Naive B cell (primary cell): ENCODE data around the gene SDCBP2. TPM values are rescaled to one million over a fixed set of nuclear protein-coding genes. Genes with fewer than 3 reads are reported as not detected.
A peak's percentile ranks its signal among the peaks of the same experiment; 100 is the strongest.

Source experiments
- ATAC-seq, 2 donors: fragments of 150-1000 bp; cut with Tn5 transposase; 2 replicates each; pipeline ENCODE4 v1.10.0; 2021; ENCODE audit warnings: low read depth in 2 of 2, mild to moderate bottlenecking in 2 of 2, moderate library complexity in 2 of 2
- DNase-seq: peaks from one replicate; pipeline ENCODE4 v3.0.0; 2022
- H3K27ac Mint-ChIP-seq, 6 donors: one replicate each; pipeline ENCODE4 v1.8.0; 2020 to 2022; ENCODE audit warnings: mild to moderate bottlenecking in 6 of 6, mixed read lengths in 6 of 6, moderate library complexity in 5 of 6, inconsistent platforms in 2 of 6
- H3K27me3 Mint-ChIP-seq, 3 donors: one replicate each; pipeline ENCODE4 v1.8.0; 2021 to 2022; ENCODE audit warnings: mixed read lengths in 3 of 3, mild to moderate bottlenecking in 1 of 3
- H3K36me3 Mint-ChIP-seq, 2 donors: one replicate each; pipeline ENCODE4 v1.8.0; 2020 to 2022; ENCODE audit warnings: mixed read lengths in 2 of 2, inconsistent platforms in 1 of 2, mild to moderate bottlenecking in 1 of 2
- H3K4me1 Mint-ChIP-seq, 3 donors: one replicate each; pipeline ENCODE4 v1.8.0; 2020 to 2022; ENCODE audit warnings: mixed read lengths in 3 of 3, inconsistent platforms in 1 of 3, mild to moderate bottlenecking in 1 of 3, moderate library complexity in 1 of 3
- H3K4me3 Mint-ChIP-seq, 8 donors: one replicate each; pipeline ENCODE4 v1.8.0; 2020 to 2022; ENCODE audit warnings: mild to moderate bottlenecking in 8 of 8, mixed read lengths in 8 of 8, moderate library complexity in 8 of 8, inconsistent platforms in 2 of 8
- H3K9me3 Mint-ChIP-seq, 7 donors: one replicate each; pipeline ENCODE4 v1.8.0; 2020 to 2022; ENCODE audit warnings: mixed read lengths in 7 of 7, mild to moderate bottlenecking in 5 of 7, inconsistent platforms in 2 of 7, moderate library complexity in 1 of 7
- polyA plus RNA-seq, 6 donors: library from polyadenylated mRNA; unstranded; fragments of 300-500 nt; fragmentation: Illumina TruSeq; gene quantifications; one replicate each; pipeline ENCODE4 v1.2.3, GENCODE V29; 2021; ENCODE audit warnings: low read depth in 6 of 6

The SDCBP2 gene
- polyA plus RNA-seq, result 1 to 10 TPM in 2 of 6 donors, under 1 TPM in 3, not detected in 1; 0.60 to 1.4 (median 0.96) TPM

DNA sequence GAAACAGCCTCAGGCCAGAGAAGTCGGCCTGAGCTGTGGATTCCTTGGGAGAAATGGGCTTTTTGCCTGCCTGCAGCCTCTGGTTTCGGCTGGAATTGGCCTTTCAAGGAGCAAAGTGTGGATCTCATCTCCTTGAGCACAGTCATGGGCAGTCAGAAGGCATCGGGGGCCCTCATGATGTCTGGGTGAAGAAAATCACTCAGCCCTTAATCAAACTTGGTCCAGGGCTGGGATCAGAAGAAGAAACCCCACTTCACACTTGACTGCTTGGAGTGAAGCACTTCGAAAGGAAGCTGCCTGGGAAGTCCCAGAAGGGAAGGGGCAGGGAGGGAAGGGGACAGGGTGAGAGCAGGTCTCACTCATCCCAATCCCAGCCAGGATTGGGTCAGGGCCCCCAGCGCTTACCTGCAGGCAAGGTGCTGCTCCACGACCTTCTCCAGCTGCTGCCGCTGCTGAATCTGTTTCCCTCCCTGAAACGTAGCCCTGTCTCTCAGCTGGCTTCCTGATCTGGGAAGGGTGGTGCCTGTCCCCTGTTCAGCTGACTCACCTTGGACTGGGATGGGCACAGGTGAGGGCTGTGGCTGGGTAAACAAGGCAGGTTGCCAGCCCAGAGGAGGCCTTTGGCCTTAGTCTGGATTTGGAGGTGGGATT lies at the start of gene SDCBP2:
Gene SDCBP2, minus strand, starts transcription at position 460 of the 651 bp plus-strand sequence. CDS start 8,723 bp downstream, outside the sequence.
- Mint-ChIP-seq H3K36me3 (no peaks in the 10 kb centered on the region), H3K9me3 (no peaks in the 10 kb centered on the region), H3K4me1 (peaks cover 32 to 54% (median 33%) of the 10 kb centered on the region in 3 donors), H3K27me3 (no peaks in the 10 kb centered on the region), H3K4me3 (peak within 1 kb of the TSS in 4 of 8 donors; percentile 18 to 72 (median 45)), H3K27ac (peak within 1 kb of the TSS in 5 of 6 donors; percentile 78 to 96 (median 88))
- DNase-seq (no peak), ATAC-seq (no peak)

GRCh38 chr20:1378735-1379125 lies 49.8 kb upstream of the SDCBP2 start:
- H3K36me3 Mint-ChIP-seq, result peaks cover 0 to 4% of the 10 kb centered on the region in 2 donors
- peaks cover 66 to 88% (median 76%) of the 10 kb centered on the region in 3 donors for H3K4me1 Mint-ChIP-seq
- no peak overlapping the region for H3K4me3 Mint-ChIP-seq
- no peaks in the 10 kb centered on the region for H3K9me3 Mint-ChIP-seq
- DNase-seq, result no peak
- no peak for ATAC-seq
- H3K27me3 Mint-ChIP-seq, result no peaks in the 10 kb centered on the region
- H3K27ac Mint-ChIP-seq, result peak overlapping the region in 2 of 6 donors; percentile 69 to 72

DNA sequence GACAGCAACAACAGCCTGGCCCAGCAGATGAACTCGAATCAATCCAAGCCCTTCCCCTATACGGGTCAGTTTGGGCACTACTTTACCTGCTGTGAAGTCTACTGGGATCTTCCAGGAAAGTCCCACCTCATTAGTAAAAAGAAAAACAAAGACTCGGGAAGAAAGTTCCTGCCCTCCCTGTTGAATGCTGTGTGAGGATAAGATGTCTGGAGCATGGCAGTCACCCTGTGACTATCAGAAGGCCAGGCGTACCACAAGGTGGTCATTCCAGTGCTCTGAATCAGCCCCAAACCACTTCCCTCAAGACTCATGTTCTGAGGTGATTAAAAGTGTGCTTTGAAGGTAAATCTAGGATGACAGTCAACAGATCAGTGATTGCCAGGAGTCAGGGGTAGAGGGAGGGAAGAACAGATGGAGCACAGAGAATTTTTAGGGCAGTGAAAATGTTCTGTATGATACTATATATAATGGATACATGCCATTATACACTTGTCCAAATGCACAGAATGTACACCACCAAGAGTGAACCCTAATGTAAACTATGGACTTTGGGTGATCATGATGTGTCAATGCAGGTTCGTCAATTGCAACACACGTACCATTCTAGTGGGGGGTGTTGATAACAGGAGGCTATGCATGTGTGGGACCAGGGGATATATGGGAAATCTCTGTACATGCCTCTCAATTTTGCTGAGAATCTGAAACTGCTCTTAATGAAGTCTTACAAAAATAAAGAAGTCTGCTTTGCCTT lies 49.2 kb upstream of the SDCBP2 start:
- H3K27ac Mint-ChIP-seq, result peak overlapping the region; percentile 63 to 94 (median 89)
- DNase-seq (no peak), ATAC-seq (no peak)
- H3K9me3 Mint-ChIP-seq, result no peaks in the 10 kb centered on the region
- peak overlapping the region in 5 of 8 donors; percentile 15 to 73 (median 42) for H3K4me3 Mint-ChIP-seq
- H3K4me1 Mint-ChIP-seq, result peaks cover 69 to 85% (median 73%) of the 10 kb centered on the region in 3 donors
- no peaks in the 10 kb centered on the region for H3K27me3 Mint-ChIP-seq
- H3K36me3 Mint-ChIP-seq, result peaks cover 0 to 4% of the 10 kb centered on the region in 2 donors

DNA sequence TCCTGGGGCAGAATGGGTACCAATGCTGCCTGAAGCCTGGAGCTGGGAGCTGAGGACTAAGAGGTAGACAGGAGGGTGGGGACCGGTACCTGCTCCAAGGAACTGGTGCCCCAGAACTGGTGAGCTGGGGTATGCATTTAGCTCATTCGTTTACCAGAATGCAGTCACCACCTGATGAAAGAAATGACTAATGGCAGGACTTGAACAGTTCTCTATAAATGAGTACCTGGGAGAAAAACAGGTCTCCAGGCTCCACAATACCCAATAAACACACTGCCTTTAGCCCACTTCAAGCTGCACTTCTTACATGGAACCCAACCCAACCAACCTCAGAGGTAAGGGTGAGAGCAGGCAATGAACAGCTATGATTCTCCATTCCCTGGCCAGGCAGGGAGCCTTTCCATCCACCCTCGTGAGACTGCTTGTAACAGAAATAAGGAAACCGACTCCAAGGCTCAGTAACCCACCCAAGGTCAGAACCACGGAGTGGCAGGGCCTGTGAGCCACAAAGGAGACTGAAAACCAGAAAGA lies 48.5 kb upstream of the SDCBP2 start:
- Mint-ChIP-seq H3K36me3 (peaks cover 0 to 4% of the 10 kb centered on the region in 2 donors), H3K27me3 (no peaks in the 10 kb centered on the region), H3K4me1 (peaks cover 65 to 78% (median 72%) of the 10 kb centered on the region in 3 donors), H3K27ac (peak overlapping the region; percentile 38 to 94 (median 82)), H3K9me3 (no peaks in the 10 kb centered on the region), H3K4me3 (peak overlapping the region in 6 of 8 donors; percentile 58 to 81 (median 72))
- ATAC-seq (no peak), DNase-seq (no peak)

DNA sequence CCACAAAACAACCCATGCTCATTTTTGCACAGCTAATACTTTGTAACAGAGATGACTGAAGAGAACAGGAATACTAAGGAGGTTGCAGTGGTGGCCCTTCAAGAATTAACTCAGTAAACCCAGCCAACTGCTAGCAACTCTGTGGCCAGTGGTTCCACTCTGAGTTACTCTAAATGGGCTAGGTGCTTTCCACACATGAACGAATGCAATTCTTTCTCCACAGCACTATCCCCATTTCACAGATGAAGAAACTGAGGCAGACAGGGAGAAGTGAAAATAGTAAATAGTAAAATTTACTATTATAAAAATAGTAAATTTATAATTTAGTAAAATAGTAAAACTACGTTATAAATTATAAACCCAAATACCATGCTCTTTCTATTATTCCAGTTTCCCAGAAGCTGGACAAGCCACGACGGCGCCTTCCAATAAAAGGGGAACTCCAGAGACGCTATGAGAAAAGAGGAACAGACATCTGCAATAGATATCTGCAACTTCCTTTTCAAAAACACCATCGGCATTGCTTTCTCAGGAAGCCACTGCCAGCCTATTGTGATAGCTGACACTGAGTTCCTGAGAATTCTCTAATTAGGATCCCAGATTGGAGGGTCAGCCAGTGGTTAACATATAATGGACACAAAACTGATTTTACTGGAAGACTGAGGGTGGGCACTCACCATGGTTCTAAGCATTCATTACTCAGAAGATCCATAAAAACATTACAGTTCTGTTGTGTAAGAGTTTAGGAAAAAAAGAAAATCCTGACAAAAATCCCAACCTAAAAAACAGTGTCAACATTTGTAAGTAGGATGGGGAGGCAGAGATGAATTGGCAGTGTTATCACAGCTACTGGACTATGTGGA lies 47.7 kb upstream of the SDCBP2 start:
- Mint-ChIP-seq H3K4me3 (peak overlapping the region; percentile 28 to 81 (median 71)), H3K27me3 (no peaks in the 10 kb centered on the region), H3K36me3 (no peaks in the 10 kb centered on the region), H3K4me1 (peaks cover 64 to 78% (median 67%) of the 10 kb centered on the region in 3 donors), H3K9me3 (no peaks in the 10 kb centered on the region), H3K27ac (peak overlapping the region; percentile 33 to 95 (median 80))
- ATAC-seq (peak; percentile 96 to 97), DNase-seq (peak; percentile 47)

GRCh38 chr20:1376007-1376406 lies 47.1 kb upstream of the SDCBP2 start:
- ATAC-seq (peak in 1 of 2 donors; percentile 23), DNase-seq (no peak)
- Mint-ChIP-seq H3K4me1 (peaks cover 57 to 72% (median 60%) of the 10 kb centered on the region in 3 donors), H3K27ac (peak overlapping the region; percentile 33 to 95 (median 76)), H3K36me3 (no peaks in the 10 kb centered on the region), H3K27me3 (no peaks in the 10 kb centered on the region), H3K9me3 (no peaks in the 10 kb centered on the region), H3K4me3 (peak overlapping the region in 5 of 8 donors; percentile 42 to 72 (median 61))

DNA sequence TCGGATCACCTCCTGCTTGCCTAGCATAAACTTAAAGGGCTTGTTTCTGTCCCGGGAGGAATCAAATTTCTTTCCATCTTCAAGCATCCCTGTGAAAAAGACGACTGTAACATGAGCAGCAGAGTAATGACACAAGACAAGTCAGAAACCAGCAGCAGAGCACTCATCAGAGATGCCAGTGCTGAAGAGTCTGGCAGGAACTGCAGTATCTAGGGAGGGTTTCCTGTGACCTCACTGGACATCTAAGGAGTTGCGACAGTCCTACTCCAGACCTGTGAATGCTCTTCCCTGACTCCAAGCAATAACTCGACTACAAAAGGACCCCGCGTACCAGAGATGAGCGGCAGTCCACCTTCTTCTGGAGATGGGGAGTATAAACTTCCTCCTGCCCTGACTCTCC lies 46.6 kb upstream of the SDCBP2 start:
- Mint-ChIP-seq H3K27ac (peak overlapping the region; percentile 47 to 95 (median 76)), H3K36me3 (no peaks in the 10 kb centered on the region), H3K4me3 (peak overlapping the region in 3 of 8 donors; percentile 19 to 72 (median 57)), H3K27me3 (no peaks in the 10 kb centered on the region), H3K4me1 (peaks cover 53 to 67% (median 56%) of the 10 kb centered on the region in 3 donors), H3K9me3 (no peaks in the 10 kb centered on the region)
- ATAC-seq (no peak), DNase-seq (no peak)

GRCh38 chr20:1374246-1374645 lies 45.3 kb upstream of the SDCBP2 start:
- DNase-seq (no peak), ATAC-seq (no peak)
- Mint-ChIP-seq H3K9me3 (no peaks in the 10 kb centered on the region), H3K27me3 (no peaks in the 10 kb centered on the region), H3K36me3 (no peaks in the 10 kb centered on the region), H3K27ac (peak overlapping the region in 3 of 6 donors; percentile 27 to 82 (median 57)), H3K4me1 (peaks cover 44 to 55% (median 49%) of the 10 kb centered on the region in 3 donors), H3K4me3 (no peak overlapping the region)

DNA sequence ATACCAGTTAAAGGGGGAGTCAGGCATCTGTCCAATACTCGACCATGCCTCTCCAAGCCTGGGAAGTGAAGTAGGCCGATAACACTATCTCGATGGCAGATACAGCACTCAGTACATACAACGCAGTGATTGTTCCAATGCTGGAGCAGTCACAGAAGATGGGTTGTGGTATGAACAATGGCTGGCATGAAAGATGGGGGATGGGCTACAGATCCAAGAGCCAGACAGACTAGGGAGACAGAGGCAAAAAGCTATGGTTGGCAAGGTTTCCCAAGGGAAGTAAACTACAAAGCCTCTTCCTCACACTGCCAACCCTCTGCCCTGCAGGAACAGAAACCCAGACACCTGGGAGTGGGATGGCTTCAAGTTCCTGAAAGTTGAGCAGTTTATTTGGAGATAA lies 44.7 kb upstream of the SDCBP2 start:
- H3K9me3 Mint-ChIP-seq, result no peaks in the 10 kb centered on the region
- H3K27ac Mint-ChIP-seq, result peak overlapping the region in 4 of 6 donors; percentile 12 to 82 (median 49)
- no peaks in the 10 kb centered on the region for H3K36me3 Mint-ChIP-seq
- DNase-seq (no peak), ATAC-seq (no peak)
- H3K4me1 Mint-ChIP-seq, result peaks cover 39 to 48% (median 47%) of the 10 kb centered on the region in 3 donors
- no peaks in the 10 kb centered on the region for H3K27me3 Mint-ChIP-seq
- peak overlapping the region in 1 of 8 donors; percentile 33 for H3K4me3 Mint-ChIP-seq

GRCh38 chr20:1373036-1373435 lies 44.1 kb upstream of the SDCBP2 start:
- Mint-ChIP-seq H3K36me3 (peaks cover 0 to 1% of the 10 kb centered on the region in 2 donors), H3K27ac (peak overlapping the region in 2 of 6 donors; percentile 20 to 47), H3K9me3 (no peaks in the 10 kb centered on the region), H3K27me3 (no peaks in the 10 kb centered on the region), H3K4me1 (peaks cover 33 to 43% (median 43%) of the 10 kb centered on the region in 3 donors), H3K4me3 (no peak overlapping the region)
- no peak for DNase-seq
- no peak for ATAC-seq

GRCh38 chr20:1371830-1372539 lies 43.0 kb upstream of the SDCBP2 start:
- Mint-ChIP-seq H3K27ac (peak overlapping the region in 1 of 6 donors; percentile 62), H3K4me1 (peaks cover 23 to 33% (median 32%) of the 10 kb centered on the region in 3 donors), H3K36me3 (peaks cover 6 to 11% of the 10 kb centered on the region in 2 donors), H3K4me3 (no peak overlapping the region), H3K9me3 (no peaks in the 10 kb centered on the region), H3K27me3 (no peaks in the 10 kb centered on the region)
- DNase-seq, result no peak
- no peak for ATAC-seq

- Mint-ChIP-seq H3K27me3 (no peaks in the 10 kb centered on the region), H3K36me3 (peaks cover 6 to 11% of the 10 kb centered on the region in 2 donors), H3K4me3 (no peak overlapping the region), H3K27ac (peak overlapping the region in 4 of 6 donors; percentile 34 to 61 (median 38)), H3K4me1 (peaks cover 16 to 26% (median 26%) of the 10 kb centered on the region in 3 donors), H3K9me3 (no peaks in the 10 kb centered on the region)
- no peak for ATAC-seq
- no peak for DNase-seq
These were observed 42.4 kb upstream of the SDCBP2 start for GRCh38 chr20:1371202-1371782.
